ENCODE data around the gene NFIX.
A peak's percentile ranks its signal among the peaks of the same experiment; 100 is the strongest.

Gene NFIX

GRCh38 chr19:12965812-12966135, 29.5 kb upstream of the NFIX start:
- TF ChIP-seq CTCF (IDR thresholded peaks at IDR 0.05; ENCODE audit: insufficient read depth, low read depth, low read length, missing control alignments), result no peak
- no peak for DNase-seq (ENCODE audit: low read depth)
- H3K4me3 ChIP-seq (ENCODE audit: low read length), result no peak overlapping the region

GRCh38 chr19:12967907-12968306, 27.4 kb upstream of the NFIX start:
- peak; percentile 58 for DNase-seq (ENCODE audit: low read depth)
- no peak for TF ChIP-seq CTCF (IDR thresholded peaks at IDR 0.05; ENCODE audit: insufficient read depth, low read depth, low read length, missing control alignments)
- H3K4me3 ChIP-seq (ENCODE audit: low read length), result no peak overlapping the region

DNA sequence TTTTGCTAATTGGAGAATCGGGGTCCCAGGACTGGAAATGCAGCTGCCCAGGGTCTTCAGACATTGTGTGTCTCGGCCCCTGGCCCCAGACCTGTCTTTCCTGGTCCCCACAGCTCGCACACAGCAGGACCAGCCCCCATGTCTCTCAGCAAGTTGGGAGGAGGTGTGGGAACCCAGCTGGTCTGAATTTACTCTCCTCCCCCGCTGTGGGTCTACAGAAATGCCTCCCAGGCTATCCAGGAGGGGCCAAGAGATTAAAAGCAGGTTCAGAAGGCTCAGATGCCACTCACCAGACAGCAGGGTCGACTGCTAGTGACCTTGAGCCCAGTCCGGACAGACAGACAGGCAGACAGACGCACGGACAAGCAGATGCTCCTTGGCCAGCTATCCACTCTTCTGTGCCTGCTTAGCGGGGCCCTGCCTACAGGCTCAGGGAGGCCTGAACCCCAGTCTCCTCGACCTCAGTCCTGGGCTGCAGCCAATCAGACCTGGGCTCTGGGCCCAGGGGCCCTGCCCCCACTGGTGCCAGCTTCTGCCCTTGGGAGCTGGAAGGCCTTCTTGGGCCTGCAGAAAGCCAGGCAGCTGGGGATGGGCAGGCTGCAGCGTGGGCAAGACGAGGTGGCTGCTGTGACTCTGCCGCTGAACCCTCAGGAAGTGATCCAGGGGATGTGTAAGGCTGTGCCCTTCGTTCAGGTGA, 25.8 kb upstream of the NFIX start, which contains the start of gene DAND5:
Gene DAND5, plus strand, starts transcription at position 285 of the 697 bp plus-strand sequence. Its CDS starts 85 bp downstream, at position 370.
- no peak for DNase-seq (ENCODE audit: low read depth)
- TF ChIP-seq CTCF (IDR thresholded peaks at IDR 0.05; ENCODE audit: insufficient read depth, low read depth, low read length, missing control alignments), result no peak
- no peak within 1 kb of the TSS for H3K4me3 ChIP-seq (ENCODE audit: low read length)

- no peak for TF ChIP-seq CTCF (IDR thresholded peaks at IDR 0.05; ENCODE audit: insufficient read depth, low read depth, low read length, missing control alignments)
- DNase-seq (ENCODE audit: low read depth), result no peak
Observed at GRCh38 chr19:12970070-12970820, 25.0 kb upstream of the NFIX start.

DNA sequence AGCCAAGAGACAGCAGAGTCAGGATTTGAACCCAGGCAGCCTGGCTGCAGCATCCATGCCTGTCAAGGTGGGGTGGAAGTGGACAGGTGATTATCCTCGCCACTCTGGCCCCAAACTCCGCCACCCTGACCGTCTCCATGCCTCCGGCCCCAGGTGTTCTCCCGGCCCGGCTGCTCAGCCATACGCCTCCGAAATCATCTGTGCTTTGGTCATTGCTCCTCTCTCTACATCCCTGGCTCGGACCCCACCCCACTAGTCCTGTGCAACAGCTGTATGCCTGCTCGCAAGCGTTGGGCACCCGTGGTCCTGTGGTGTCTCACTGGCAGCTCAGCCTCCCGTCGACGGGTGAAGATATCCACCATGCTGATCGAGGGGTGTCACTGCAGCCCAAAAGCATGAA, 22.0 kb upstream of the NFIX start:
- DNase-seq (ENCODE audit: low read depth), result no peak
- no peak overlapping the region for H3K4me3 ChIP-seq (ENCODE audit: low read length)

More at GRCh38 chr19:12970070-12970820, 25.0 kb upstream of the NFIX start:
- H3K4me3 ChIP-seq (ENCODE audit: low read length), result no peak overlapping the region

More for the DNA sequence above, 22.0 kb upstream of the NFIX start:
- TF ChIP-seq CTCF (IDR thresholded peaks at IDR 0.05; ENCODE audit: insufficient read depth, low read depth, low read length, missing control alignments), result no peak
